ENCODE measurements around the gene OR10K1.

OR10K1 gene, protein sequence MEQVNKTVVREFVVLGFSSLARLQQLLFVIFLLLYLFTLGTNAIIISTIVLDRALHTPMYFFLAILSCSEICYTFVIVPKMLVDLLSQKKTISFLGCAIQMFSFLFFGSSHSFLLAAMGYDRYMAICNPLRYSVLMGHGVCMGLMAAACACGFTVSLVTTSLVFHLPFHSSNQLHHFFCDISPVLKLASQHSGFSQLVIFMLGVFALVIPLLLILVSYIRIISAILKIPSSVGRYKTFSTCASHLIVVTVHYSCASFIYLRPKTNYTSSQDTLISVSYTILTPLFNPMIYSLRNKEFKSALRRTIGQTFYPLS

DNA sequence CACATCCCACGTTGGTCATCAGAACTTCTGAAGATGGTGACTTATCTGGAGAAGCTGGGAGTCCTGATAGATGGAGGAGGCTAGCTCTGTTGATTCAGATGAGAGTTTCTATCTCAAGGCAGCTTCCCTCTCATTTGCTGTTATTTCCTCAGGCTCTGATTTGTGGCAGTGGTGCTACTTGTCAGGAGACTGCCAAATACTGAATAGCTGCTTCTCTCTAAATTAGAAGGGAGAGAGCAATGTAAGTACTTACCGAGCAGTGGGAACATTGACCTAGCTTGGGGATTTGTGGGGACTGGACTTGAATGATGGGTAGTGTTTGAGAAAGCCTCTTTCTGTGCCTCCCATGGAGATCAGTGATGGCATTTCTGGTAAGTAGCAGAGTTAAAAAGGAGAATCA lies at the start of gene OR10K1:
Gene OR10K1, plus strand, starts transcription at position 301 of the 400 bp plus-strand sequence. CDS start 3,728 bp downstream, outside the sequence.
- no peak for TF ChIP-seq EZH2phosphoT487 (conservative IDR thresholded peaks at IDR 0.05; ENCODE audit: low read length)
- TF ChIP-seq, protein P1, sequence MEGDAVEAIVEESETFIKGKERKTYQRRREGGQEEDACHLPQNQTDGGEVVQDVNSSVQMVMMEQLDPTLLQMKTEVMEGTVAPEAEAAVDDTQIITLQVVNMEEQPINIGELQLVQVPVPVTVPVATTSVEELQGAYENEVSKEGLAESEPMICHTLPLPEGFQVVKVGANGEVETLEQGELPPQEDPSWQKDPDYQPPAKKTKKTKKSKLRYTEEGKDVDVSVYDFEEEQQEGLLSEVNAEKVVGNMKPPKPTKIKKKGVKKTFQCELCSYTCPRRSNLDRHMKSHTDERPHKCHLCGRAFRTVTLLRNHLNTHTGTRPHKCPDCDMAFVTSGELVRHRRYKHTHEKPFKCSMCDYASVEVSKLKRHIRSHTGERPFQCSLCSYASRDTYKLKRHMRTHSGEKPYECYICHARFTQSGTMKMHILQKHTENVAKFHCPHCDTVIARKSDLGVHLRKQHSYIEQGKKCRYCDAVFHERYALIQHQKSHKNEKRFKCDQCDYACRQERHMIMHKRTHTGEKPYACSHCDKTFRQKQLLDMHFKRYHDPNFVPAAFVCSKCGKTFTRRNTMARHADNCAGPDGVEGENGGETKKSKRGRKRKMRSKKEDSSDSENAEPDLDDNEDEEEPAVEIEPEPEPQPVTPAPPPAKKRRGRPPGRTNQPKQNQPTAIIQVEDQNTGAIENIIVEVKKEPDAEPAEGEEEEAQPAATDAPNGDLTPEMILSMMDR (IDR thresholded peaks at IDR 0.05; ENCODE audit: insufficient read depth, low read length, poor library complexity, severe bottlenecking), result no peak
- Histone ChIP-seq H3F3A (ENCODE audit: insufficient read depth) (no peaks in the 10 kb centered on the region), H3K9me3 (ENCODE audit: insufficient read depth, low read length) (no peaks in the 10 kb centered on the region), H2AFZ (ENCODE audit: low read depth, low read length, severe bottlenecking) (no peak within 1 kb of the TSS), H3K4me3 (ENCODE audit: insufficient read depth, low read length, poor library complexity, severe bottlenecking) (no peak within 1 kb of the TSS), H3K36me3 (ENCODE audit: low read length) (no peaks in the 10 kb centered on the region), H3K9ac (ENCODE audit: low read length) (no peak within 1 kb of the TSS), H3K79me2 (ENCODE audit: insufficient read depth, low read length) (no peaks in the 10 kb centered on the region), H3K4me2 (ENCODE audit: low read depth, low read length, poor library complexity, severe bottlenecking) (no peak within 1 kb of the TSS), H3K27me3 (ENCODE audit: low read length) (no peaks in the 10 kb centered on the region), H4K20me1 (ENCODE audit: low read depth, low read length) (no peaks in the 10 kb centered on the region), H3K27ac (ENCODE audit: low read depth, low read length) (no peak within 1 kb of the TSS), H3K9me2 (replicated peaks; ENCODE audit: insufficient read depth, low read length) (no peaks in the 10 kb centered on the region)

DNA sequence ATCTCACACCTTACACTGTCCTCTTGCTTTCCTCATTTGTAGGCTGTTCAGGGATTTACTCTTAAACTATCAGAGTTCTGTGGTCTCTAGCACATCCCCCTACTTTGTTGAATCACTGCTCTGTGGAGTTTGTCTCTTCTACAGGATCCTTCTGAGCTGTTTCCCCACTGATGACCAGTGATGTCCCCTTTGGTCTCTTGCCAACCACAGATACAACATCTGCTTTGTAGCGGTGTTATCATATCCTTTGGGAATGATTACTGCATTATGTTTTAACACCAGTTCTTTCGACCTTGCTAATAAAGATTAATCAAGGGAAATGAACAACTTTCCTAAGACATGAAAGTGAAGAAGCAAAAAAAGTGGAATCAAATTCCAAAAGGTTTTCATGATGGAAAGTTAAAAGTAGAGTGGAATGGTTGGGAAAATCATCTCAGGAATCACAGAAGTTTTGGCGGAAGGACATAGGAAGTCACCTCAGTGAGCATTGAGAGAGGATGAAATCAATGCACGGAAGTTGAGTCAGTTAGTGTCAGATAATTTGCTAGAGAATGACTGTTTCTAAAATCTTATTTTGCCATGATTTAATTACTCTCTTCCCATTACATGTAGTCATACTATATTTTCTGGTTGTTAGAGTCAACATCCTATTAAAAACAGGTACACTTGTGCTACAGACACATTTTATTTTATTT lies 46.8 kb upstream of the OR10K1 start:
- no peaks in the 10 kb centered on the region for H3K36me3 ChIP-seq (ENCODE audit: low read length)
- H3K9me2 ChIP-seq (replicated peaks; ENCODE audit: insufficient read depth, low read length), result no peaks in the 10 kb centered on the region
- no peak for TF ChIP-seq EZH2phosphoT487 (conservative IDR thresholded peaks at IDR 0.05; ENCODE audit: low read length)
- TF ChIP-seq, protein P1 (IDR thresholded peaks at IDR 0.05; ENCODE audit: insufficient read depth, low read length, poor library complexity, severe bottlenecking), result no peak
- H3K4me3 ChIP-seq (ENCODE audit: insufficient read depth, low read length, poor library complexity, severe bottlenecking), result no peak overlapping the region
- H3K79me2 ChIP-seq (ENCODE audit: insufficient read depth, low read length), result no peaks in the 10 kb centered on the region
- H3K9ac ChIP-seq (ENCODE audit: low read length), result no peak overlapping the region
- H3K27ac ChIP-seq (ENCODE audit: low read depth, low read length), result no peak overlapping the region
- no peaks in the 10 kb centered on the region for H4K20me1 ChIP-seq (ENCODE audit: low read depth, low read length)
- H3F3A ChIP-seq (ENCODE audit: insufficient read depth), result no peaks in the 10 kb centered on the region
- no peaks in the 10 kb centered on the region for H3K27me3 ChIP-seq (ENCODE audit: low read length)
- no peaks in the 10 kb centered on the region for H3K9me3 ChIP-seq (ENCODE audit: insufficient read depth, low read length)
- H3K4me2 ChIP-seq (ENCODE audit: low read depth, low read length, poor library complexity, severe bottlenecking), result no peak overlapping the region
- H2AFZ ChIP-seq (ENCODE audit: low read depth, low read length, severe bottlenecking), result no peak overlapping the region

DNA sequence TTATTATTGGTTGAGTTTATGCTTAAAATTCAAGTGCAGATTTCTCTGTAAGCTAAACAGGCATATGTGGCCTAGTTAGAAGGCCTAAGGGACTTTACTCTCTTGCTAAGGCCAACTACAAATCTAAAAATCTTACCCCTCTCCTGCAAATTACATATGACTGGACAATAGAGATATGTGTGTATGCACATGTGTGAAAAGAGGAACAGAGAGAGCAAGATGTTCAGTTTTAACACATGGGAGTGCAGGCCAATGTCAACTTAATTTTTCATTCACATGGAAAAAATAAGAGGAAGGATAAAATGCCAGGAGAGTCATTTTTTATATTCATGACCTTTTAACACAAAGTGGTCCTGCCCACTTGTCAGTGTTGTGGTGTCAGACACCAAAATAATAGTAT lies 44.0 kb upstream of the OR10K1 start:
- no peak overlapping the region for H3K4me2 ChIP-seq (ENCODE audit: low read depth, low read length, poor library complexity, severe bottlenecking)
- H3K9ac ChIP-seq (ENCODE audit: low read length), result no peak overlapping the region
- no peak overlapping the region for H3K4me3 ChIP-seq (ENCODE audit: insufficient read depth, low read length, poor library complexity, severe bottlenecking)
- H3K27me3 ChIP-seq (ENCODE audit: low read length), result no peaks in the 10 kb centered on the region
- H3K79me2 ChIP-seq (ENCODE audit: insufficient read depth, low read length), result no peaks in the 10 kb centered on the region
- no peak overlapping the region for H3K27ac ChIP-seq (ENCODE audit: low read depth, low read length)
- H3F3A ChIP-seq (ENCODE audit: insufficient read depth), result no peaks in the 10 kb centered on the region
- no peak overlapping the region for H2AFZ ChIP-seq (ENCODE audit: low read depth, low read length, severe bottlenecking)
- H3K36me3 ChIP-seq (ENCODE audit: low read length), result no peaks in the 10 kb centered on the region
- H4K20me1 ChIP-seq (ENCODE audit: low read depth, low read length), result no peaks in the 10 kb centered on the region
- no peaks in the 10 kb centered on the region for H3K9me2 ChIP-seq (replicated peaks; ENCODE audit: insufficient read depth, low read length)
- no peaks in the 10 kb centered on the region for H3K9me3 ChIP-seq (ENCODE audit: insufficient read depth, low read length)
- TF ChIP-seq EZH2phosphoT487 (conservative IDR thresholded peaks at IDR 0.05; ENCODE audit: low read length), result no peak
- TF ChIP-seq, protein P1 (IDR thresholded peaks at IDR 0.05; ENCODE audit: insufficient read depth, low read length, poor library complexity, severe bottlenecking), result no peak
